GM18498 (cell line): ENCODE results near the gene FRMD4B.

ENCODE experiments used
- ATAC-seq: cut with Tn5 transposase; IDR thresholded peaks from one replicate; pipeline ENCODE4 v1.9.1; 2021; ENCODE audit warnings: mild to moderate bottlenecking, moderate library complexity; ENCODE audit not compliant: unreplicated experiment

Gene FRMD4B

DNA sequence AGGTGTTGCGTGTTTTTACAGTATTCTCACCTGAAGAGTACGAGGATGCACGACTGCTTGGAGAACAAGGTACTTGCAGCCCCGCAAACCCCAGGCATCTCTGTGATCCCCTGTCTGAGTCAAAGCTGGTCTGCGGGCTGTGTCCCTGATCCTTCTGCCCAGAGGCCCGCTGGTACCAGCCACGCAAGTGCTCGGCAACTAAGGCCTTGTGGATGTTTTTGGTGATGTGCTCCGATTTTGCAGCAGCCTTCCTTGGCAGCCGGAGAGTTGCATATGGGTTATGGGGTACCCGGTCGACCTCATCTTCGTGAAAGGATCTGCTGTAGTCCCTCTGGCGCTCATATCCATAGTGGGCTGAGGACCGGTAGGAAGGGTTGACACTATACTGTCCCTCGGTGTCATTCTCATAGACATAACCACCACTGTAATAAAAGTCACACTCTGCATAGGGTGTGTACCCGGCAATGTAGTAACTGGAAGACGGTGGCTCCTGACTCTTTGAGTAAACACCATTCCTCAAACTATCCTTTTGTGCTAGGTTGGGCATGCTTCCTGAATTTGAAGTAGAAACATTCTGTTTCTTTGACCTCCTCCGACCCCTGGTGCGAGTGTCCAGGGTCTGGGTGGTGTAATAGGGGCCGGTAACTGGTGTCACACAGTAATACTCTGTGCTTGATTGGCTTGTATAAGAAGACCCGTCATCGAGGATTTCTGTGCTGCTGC is 204.9 kb downstream of the FRMD4B start:
- no peak for ATAC-seq

DNA sequence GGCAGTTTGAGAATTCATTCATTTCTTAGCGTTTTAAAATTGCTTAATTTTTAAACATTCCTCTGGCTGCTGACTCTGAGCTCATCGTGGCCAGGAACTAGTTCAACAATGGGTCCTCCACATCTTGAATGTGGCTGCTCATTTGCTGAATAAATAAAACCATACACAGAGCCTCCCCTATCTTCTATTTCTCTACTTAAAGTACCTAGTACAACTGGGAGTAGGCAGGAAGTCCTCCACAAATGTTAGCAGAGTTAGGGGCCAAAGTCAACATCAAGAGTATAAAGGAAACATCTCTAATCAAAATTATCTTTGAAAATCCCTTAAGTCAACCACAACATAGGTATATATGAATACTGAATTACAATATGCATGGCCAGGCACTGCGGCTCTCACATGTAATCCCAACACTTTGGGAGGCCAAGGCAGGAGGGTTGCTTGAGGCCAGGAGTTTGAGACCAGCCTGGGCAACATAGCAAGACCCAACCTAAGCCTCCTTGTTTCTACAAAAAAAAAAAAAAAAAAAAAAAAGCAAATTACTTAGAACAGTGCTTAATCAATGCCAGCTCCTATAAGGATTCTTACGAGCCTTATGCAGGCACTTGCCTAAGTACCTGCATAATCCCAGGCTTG is 206.0 kb downstream of the FRMD4B start:
- ATAC-seq = no peak

DNA sequence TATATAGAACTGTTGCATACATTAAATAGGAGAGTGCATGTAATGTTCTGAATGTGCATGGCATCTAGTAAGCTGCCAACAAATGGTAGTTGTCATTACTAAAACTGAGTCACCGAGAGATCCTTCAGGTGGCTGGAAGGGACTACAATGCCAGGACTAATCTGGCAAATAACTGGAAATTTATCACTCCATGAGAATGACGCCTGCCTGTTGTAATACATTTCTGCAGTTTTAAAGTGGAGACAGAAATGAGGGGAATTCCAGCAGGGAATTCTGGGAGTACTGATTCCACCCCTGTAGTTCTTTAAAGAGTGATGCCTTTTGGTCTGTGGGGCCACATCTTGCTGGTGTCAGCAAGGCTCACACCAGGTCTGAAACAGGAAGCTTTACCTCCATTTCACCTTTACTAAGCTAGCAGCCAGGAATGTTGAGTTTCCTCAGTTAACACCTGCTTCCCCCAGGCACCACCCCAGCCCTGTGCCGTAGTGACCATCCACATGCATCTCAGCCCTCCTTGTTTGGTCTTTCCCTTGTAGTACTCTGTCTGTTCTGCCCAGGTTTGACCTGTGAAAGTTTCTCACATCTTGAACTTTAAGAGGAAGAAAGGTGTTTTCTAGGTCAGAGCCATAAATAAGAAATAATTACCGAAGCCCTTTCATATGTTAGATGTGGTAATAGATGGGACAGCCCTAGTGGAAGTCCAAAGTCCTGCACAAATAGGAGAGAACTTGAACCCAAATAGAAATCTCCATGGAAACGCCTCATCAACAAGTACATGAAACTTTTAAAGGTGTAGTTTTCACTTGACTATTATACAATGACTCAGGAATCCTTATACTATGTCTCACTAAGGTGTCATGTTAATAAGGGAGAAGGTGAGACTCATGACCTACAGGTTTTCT is 206.8 kb downstream of the FRMD4B start:
- ATAC-seq = no peak

DNA sequence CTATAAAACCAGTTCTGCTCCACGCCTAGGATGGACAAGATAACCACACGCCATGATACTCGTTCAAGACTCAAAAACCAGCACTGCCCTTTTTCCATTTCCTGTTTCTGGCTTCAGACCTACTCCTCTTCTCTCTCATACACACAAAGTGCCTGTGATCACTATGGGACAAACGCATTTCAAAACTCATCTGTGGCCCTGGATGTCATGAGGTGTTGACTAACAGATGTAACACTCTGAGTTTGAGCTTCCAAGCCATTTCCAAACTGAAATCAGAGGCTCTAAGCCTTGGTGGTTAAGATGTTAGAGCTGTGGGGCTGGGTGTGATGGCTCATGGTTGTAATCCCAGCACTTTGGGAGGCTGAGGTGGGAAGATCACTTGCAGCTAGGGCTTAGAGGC is 207.8 kb downstream of the FRMD4B start:
- no peak for ATAC-seq

DNA sequence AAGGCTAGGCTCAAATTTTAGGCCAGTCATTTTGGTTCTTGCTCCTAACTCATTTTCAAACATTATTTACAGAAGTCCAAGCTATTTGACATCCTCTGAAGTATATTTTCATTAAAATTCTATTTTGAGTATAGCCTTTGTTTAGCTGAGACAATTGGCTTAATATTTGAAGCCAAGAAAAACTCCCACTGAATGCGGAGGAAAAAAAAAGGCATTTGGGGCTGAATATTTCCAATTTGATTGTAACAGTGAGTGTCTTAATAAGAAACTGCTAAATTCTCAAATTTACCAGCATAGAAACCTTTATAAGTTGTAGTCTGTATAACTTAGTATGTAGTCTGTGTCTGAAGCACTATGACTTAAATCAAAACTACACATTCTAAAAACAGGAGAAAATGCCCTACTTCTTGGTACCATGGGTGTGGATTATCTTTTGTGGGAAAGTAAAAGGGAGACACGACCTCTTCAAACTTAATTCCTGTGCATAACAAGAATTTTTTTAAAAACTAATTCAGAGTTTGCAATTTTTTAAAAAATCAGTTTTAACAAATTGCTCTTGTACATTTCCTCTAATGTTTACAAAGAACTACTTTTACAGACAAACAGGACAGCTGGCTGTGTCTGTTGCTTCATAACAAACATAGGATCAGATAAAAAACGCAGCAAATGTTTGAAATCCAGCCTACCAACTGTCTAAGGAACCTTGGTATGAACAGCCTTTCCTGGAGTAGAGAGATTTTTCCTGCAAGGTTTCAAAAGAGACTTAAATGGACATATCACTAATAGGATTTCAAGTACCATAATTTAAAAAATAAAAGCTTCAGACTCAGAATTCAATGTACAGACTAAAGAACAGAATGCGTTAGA is 210.8 kb downstream of the FRMD4B start:
- ATAC-seq = no peak

DNA sequence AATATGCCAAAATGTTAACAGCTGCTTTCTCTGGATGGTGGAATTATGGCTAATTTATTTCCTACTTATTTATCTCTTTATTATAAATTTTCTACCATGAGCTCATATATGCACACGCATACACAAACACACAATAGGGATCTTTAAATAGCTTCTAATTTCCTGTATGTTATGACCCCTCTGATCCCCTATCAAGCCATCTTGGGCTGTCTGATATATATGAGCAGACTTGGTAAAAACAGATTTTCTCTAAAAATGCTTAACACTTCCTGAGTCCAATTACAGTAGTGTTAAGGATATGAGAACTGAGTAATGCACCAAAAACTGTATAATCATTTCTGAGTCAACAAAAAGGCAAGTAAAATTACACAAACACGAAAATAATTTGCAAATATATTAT is 211.4 kb downstream of the FRMD4B start:
- no peak for ATAC-seq

DNA sequence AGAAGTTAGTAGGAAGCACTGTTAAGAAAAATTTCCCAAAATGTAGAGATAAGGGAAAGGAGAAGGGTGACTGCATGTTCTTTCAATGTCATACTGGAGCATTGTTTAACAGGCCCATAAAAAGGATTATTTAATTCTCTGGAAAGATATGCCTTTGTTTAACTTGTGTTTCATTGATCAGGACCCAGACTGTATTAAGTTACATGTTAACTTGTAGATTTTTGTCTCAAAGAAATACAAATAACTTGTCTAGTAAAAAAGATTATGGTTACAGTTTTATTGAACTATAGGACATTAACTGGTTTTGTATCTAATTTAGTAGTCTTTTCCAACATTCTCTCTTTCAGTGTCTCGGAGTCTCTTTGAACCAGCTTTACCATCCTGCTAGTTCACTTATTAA is 213.8 kb downstream of the FRMD4B start:
- no peak for ATAC-seq

DNA sequence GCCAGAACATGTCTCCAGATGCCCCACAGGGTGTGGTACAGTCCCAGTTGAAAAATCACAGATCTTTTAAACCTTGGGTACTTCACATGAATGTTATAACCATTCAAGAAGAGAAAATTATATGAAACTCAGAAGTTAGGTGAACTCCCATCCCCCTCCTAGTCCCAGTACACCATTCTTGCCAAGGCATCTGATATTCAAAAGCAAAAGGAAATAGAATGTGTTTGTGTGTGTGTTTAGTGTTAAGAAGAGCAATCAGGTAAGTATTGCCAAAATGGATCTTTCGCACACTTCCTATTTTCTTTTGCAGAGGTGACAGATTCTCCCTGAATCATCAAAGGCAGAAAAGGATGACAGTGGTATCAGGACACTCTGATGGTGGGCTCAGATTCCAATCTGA is 219.4 kb downstream of the FRMD4B start:
- no peak for ATAC-seq

DNA sequence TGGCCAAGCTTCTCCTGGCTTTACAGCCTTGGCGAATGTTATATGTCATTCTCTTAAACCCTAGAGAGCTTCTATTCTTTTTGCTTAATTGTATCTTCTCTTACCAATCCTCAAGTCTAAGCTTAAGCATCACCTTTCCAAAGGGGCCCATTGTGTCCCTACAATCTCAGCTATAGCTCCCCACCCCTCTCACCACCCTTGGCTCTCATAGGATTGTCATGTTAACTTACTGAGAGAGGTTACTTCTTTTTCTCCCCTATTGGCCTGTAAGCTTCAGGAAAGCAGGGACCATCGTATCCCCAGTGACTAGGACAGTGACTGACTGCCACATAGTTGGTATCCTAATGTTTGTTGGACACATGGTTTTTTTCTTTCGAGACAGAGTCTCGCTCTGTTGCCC is 220.1 kb downstream of the FRMD4B start:
- no peak for ATAC-seq

DNA sequence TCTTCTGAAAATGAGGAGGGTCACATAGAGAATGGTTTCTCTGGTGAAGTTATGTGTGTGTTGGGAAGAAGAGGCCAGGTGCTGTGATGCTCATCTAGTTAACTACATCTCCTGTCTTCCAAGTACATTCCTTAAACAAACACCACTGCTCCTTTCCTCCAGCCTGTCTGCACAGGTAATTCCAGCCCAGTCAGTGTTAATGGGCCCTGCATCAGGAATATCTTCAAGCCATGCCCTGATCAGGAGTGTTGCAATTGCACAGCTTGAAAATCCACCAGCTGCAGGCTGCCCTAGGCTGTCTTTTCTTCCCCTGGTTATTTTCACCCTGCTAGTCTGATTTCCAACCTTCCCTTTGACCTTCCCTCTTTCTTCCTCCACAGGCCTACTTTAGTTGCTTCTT is 221.6 kb downstream of the FRMD4B start:
- ATAC-seq = no peak

DNA sequence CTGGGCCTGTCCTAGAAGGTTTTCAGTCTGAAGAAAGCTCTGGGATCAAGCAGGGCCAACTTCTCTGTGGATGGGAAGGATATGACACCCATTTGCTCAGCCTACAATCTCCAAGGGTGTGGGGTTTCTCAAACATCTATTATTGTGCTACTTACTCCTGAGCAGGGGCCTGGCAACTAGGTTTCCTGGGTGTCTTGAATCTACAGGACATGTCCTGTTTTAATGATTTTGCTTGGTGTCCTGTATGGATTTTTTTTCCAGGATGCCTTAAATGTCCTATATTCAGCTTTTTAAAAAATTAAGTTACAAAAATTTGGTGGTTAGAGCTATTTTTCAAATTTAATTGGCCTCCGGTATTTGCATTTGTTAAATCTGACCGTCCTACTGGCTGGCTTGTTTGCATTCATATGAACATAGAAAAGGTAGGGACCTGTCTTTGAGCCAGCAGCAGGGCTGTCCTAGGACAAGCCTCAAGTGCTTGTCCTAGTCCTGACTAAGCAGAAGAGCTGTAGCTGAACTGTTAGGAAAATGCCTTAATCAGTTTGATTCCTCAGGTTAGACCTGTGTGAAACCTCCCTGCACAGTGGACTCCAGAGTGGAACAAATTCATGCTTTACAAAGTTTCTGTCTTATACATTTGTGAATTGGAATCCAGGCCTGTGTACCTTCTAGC is 223.4 kb downstream of the FRMD4B start:
- ATAC-seq = no peak

DNA sequence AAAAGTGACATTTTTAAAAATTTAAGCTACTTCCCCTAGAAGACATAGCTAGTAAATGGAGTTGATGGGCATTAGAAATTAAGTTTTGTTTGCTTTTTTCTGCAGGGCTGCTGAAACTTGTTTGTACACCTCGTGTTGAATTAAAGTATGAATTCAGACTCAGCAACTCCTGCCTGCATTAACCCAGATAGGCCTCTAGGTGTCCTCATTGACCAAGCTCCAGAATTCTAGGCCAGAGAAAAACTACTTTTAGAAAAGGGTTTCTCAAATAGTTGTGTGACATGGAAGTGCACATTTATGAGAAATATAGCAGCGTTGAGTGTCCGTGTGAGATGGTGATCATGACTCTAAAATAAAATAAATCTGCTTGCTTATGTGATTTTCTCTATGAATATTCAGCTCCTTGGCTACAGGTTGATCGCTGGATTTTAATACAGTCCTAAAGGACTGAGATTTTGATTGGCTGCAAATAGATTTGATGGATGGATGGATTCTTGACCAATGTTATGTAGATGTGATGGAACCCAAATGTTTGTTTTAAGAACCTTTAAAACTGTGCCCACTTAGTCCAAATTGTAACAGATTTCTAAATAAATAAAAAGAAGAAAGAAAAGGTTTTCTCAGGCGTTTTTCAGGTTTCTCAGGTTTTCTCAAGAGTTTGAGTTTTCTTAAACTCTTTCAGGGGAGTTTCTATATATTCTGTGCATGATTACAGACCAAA is 224.1 kb downstream of the FRMD4B start:
- no peak for ATAC-seq

DNA sequence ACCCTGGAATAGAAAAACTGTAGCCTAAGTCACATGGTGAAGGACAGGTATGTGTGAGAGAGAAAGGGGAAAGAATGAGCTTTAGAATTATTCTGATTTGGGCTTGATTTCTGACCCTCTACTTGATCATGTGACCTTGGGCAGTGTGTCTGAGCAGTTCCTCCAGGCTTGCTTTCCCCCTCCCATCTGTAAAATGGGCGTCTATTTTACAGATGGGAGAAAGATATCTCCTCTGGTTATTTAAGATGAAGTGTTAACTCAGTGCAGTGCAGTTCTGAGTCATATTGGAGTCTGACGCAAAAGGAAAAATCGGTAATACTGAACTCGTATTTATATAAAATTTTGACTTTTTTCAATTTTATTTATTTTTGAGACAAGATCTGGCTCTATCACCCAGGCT is 225.4 kb downstream of the FRMD4B start:
- ATAC-seq = no peak

DNA sequence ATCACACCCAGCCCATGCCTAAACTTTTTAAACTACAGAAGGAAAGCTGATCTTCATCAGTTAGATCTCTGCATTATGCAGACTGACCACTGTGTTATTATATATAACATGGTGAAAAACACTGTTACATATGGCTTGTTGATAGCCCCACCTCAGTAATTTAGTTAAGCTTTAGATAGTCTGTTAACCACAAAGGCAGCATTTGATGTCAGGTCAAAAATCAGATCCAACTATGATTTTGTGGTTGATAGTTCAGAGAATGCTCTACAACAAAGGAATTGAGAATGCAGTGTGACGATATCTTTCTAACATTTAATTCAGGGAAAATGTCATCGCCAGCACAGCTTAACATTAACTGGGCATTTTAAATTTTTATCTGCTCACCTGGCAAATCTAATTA is 225.8 kb downstream of the FRMD4B start:
- no peak for ATAC-seq

DNA sequence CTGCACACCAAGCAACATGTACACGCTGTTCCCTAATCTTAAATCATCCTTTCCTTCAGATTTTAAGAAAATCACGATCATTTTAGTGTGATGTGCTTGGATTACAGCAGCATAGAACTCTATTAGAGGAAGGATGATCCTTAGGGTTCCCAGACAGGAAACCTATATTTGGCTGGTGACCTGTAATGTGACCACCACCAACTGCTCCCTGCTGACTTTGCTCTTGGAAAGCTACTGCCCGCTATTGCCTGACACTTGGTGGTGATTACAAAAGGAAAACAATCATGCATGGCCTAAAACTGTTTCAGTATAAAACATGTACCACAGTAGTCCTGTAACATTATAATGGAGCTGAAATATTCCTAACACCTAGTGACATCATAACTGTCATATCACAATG is 236.3 kb downstream of the FRMD4B start:
- no peak for ATAC-seq

DNA sequence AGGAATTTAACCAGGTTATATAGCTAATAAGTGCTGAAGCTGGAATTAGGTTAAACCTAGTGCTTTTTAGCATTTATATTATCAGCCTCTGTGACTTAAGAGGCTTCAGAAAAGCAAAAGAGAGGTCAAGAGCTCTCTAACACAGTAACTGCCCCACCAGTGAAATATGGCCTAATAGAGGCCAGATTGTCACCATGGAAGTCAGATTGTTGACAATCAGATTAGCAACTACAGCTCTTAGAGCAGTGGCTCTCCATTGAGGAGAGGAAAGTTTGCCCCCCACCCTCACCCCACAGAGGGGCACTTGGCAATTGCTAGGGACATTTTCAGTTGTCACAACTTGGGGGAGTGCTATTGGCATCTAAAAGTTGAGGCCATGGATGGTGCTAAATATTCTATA is 240.2 kb downstream of the FRMD4B start:
- ATAC-seq = no peak

DNA sequence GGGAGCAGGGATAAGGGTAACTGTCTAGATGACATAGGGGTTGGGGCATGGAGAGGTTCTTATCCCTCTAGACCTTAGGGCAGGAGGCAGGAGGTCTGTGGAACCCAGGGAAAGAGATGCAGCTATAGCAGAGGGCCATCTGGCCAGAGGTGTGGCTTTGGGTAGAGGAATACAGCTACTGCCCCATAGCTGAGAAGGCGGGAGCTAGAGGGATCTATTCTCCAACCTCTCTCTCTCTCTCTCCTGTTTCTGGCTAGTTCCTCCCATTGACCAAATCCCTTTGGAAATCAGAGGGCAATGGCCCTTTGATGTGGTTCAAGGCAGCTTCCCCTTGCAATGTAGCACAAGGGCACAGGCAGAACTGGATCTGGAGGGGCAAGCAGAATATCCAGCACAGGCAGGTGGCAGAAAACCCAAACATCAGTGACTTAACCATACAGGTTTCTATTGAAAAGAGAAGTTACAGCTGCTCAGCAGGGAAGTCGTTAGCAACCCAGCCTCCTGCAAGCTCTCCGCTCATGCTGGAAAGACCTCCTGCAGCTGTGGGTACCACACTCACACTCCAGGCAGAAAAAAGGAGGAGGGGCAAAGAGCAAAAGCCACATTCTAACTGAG is 241.2 kb downstream of the FRMD4B start:
- ATAC-seq = no peak

DNA sequence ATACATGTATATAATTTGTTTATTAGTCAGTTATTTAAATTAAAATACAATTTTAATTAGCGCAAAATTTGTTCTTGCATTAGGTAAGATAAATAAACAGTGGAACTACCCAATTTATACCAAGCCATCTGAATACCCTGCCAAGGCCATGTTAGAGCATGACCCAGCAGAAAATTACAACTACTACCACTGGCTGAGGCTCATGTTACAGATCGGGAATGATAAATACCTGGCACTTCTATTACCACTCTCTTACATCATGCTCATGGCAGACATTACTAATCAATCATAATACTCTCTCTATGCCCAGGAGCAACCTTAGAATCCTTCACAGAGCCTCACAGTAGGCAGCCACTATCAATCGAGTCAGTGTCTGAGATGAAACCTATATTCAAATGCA is 242.3 kb downstream of the FRMD4B start:
- ATAC-seq = no peak

DNA sequence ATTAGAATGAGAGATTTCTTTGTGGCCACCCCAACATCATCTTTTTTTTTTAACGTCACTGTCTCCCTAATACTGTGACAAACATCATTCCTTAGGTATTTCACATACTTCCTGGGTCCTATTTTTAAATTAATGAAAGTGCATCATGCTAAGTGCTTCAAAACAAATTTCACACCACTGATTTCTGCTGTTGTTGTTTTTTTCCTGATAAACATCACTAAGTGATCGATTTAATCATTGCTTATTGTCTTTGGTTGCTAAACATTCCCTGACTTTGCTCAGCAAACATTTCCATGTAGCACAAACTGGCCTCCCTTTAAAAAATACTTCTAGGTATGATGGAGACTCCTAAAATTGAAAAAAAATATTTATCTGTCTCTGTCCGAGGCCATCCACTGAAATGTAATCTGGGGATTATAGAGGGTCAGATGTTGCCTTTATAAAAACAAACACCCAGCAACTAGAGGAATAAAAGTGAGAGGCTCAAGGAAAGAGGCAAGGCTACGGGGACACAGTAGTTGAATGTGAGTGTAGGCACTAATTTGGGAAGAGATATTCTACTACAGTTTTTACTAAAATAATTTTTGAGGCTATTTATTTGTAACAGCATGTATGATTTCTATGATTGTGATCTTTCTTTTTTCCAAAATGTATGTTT is 243.0 kb downstream of the FRMD4B start:
- no peak for ATAC-seq
